ENCODE results near the gene MGRN1.
A peak's percentile ranks its signal among the peaks of the same experiment; 100 is the strongest.

Gene MGRN1

GRCh38 chr16:4604401-4604800 lies 20.2 kb upstream of the MGRN1 start:
- Histone ChIP-seq H3K36me3 (ENCODE audit: control insufficient read depth, insufficient read depth, low read length) (peaks cover 9% of the 10 kb centered on the region; the same call in 1 of the 2 replicates), H3K27ac (ENCODE audit: low read length) (no peak overlapping the region), H3K27me3 (ENCODE audit: control insufficient read depth, insufficient read depth, low read length) (no peaks in the 10 kb centered on the region), H3K4me1 (ENCODE audit: control insufficient read depth, insufficient read depth, low read length) (peaks cover 6% of the 10 kb centered on the region), H3K9me3 (ENCODE audit: control insufficient read depth, insufficient read depth, low read length) (no peaks in the 10 kb centered on the region), H3K4me3 (ENCODE audit: low read length) (no peak overlapping the region)
- WGBS (ENCODE audit: insufficient coverage, insufficient read length): no CpG with 5 or more reads among the region's 15 CpGs
- DNase-seq (ENCODE audit: low read depth, low spot score): no peak

GRCh38 chr16:4606354-4606753 lies 18.3 kb upstream of the MGRN1 start:
- DNase-seq (ENCODE audit: low read depth, low spot score): no peak
- peaks cover 9% of the 10 kb centered on the region; the same call in 1 of the 2 replicates for H3K36me3 ChIP-seq (ENCODE audit: control insufficient read depth, insufficient read depth, low read length)
- no peaks in the 10 kb centered on the region for H3K9me3 ChIP-seq (ENCODE audit: control insufficient read depth, insufficient read depth, low read length)
- peaks cover 8% of the 10 kb centered on the region for H3K4me1 ChIP-seq (ENCODE audit: control insufficient read depth, insufficient read depth, low read length)
- no peak overlapping the region for H3K4me3 ChIP-seq (ENCODE audit: low read length)
- H3K27me3 ChIP-seq (ENCODE audit: control insufficient read depth, insufficient read depth, low read length): no peaks in the 10 kb centered on the region
- no peak overlapping the region for H3K27ac ChIP-seq (ENCODE audit: low read length)
- no CpG with 5 or more reads among the region's 9 CpGs for WGBS (ENCODE audit: insufficient coverage, insufficient read length)

- H3K4me3 ChIP-seq (ENCODE audit: low read length): no peak overlapping the region
- H3K9me3 ChIP-seq (ENCODE audit: control insufficient read depth, insufficient read depth, low read length): no peaks in the 10 kb centered on the region
- DNase-seq (ENCODE audit: low read depth, low spot score): no peak
- WGBS (ENCODE audit: insufficient coverage, insufficient read length): no CpG with 5 or more reads among the region's 22 CpGs
- H3K27ac ChIP-seq (ENCODE audit: low read length): no peak overlapping the region
- no peaks in the 10 kb centered on the region for H3K27me3 ChIP-seq (ENCODE audit: control insufficient read depth, insufficient read depth, low read length)
- peaks cover 6% of the 10 kb centered on the region for H3K4me1 ChIP-seq (ENCODE audit: control insufficient read depth, insufficient read depth, low read length)
- peaks cover 9% of the 10 kb centered on the region; the same call in 1 of the 2 replicates for H3K36me3 ChIP-seq (ENCODE audit: control insufficient read depth, insufficient read depth, low read length)
Observed at GRCh38 chr16:4607841-4608703, 16.6 kb upstream of the MGRN1 start.

- WGBS (ENCODE audit: insufficient coverage, insufficient read length): no CpG with 5 or more reads among the region's 8 CpGs
- H3K4me1 ChIP-seq (ENCODE audit: control insufficient read depth, insufficient read depth, low read length): peaks cover 10% of the 10 kb centered on the region
- peaks cover 9% of the 10 kb centered on the region; the same call in 1 of the 2 replicates for H3K36me3 ChIP-seq (ENCODE audit: control insufficient read depth, insufficient read depth, low read length)
- no peaks in the 10 kb centered on the region for H3K9me3 ChIP-seq (ENCODE audit: control insufficient read depth, insufficient read depth, low read length)
- H3K27ac ChIP-seq (ENCODE audit: low read length): no peak overlapping the region
- H3K27me3 ChIP-seq (ENCODE audit: control insufficient read depth, insufficient read depth, low read length): no peaks in the 10 kb centered on the region
- DNase-seq (ENCODE audit: low read depth, low spot score): no peak
- H3K4me3 ChIP-seq (ENCODE audit: low read length): no peak overlapping the region
Observed at GRCh38 chr16:4608704-4608980, 16.0 kb upstream of the MGRN1 start.

- Histone ChIP-seq H3K27me3 (ENCODE audit: control insufficient read depth, insufficient read depth, low read length) (no peaks in the 10 kb centered on the region), H3K4me1 (ENCODE audit: control insufficient read depth, insufficient read depth, low read length) (peaks cover 12% of the 10 kb centered on the region), H3K36me3 (ENCODE audit: control insufficient read depth, insufficient read depth, low read length) (peaks cover 9% of the 10 kb centered on the region; the same call in 1 of the 2 replicates), H3K27ac (ENCODE audit: low read length) (no peak overlapping the region), H3K9me3 (ENCODE audit: control insufficient read depth, insufficient read depth, low read length) (no peaks in the 10 kb centered on the region), H3K4me3 (ENCODE audit: low read length) (no peak overlapping the region)
- no peak for DNase-seq (ENCODE audit: low read depth, low spot score)
- WGBS (ENCODE audit: insufficient coverage, insufficient read length): no CpG with 5 or more reads among the region's 45 CpGs
Observed at GRCh38 chr16:4609200-4610010, 15.2 kb upstream of the MGRN1 start.

GRCh38 chr16:4610011-4611005 lies 14.3 kb upstream of the MGRN1 start:
- Histone ChIP-seq H3K36me3 (ENCODE audit: control insufficient read depth, insufficient read depth, low read length) (peaks cover 9% of the 10 kb centered on the region; the same call in 1 of the 2 replicates), H3K27ac (ENCODE audit: low read length) (no peak overlapping the region), H3K27me3 (ENCODE audit: control insufficient read depth, insufficient read depth, low read length) (no peaks in the 10 kb centered on the region), H3K4me1 (ENCODE audit: control insufficient read depth, insufficient read depth, low read length) (peaks cover 12% of the 10 kb centered on the region), H3K9me3 (ENCODE audit: control insufficient read depth, insufficient read depth, low read length) (no peaks in the 10 kb centered on the region), H3K4me3 (ENCODE audit: low read length) (no peak overlapping the region)
- no CpG with 5 or more reads among the region's 32 CpGs for WGBS (ENCODE audit: insufficient coverage, insufficient read length)
- DNase-seq (ENCODE audit: low read depth, low spot score): no peak

GRCh38 chr16:4611337-4612021 lies 13.1 kb upstream of the MGRN1 start:
- Histone ChIP-seq H3K27me3 (ENCODE audit: control insufficient read depth, insufficient read depth, low read length) (no peaks in the 10 kb centered on the region), H3K4me3 (ENCODE audit: low read length) (no peak overlapping the region), H3K36me3 (ENCODE audit: control insufficient read depth, insufficient read depth, low read length) (peaks cover 9% of the 10 kb centered on the region; the same call in 1 of the 2 replicates), H3K4me1 (ENCODE audit: control insufficient read depth, insufficient read depth, low read length) (peaks cover 12% of the 10 kb centered on the region), H3K9me3 (ENCODE audit: control insufficient read depth, insufficient read depth, low read length) (no peaks in the 10 kb centered on the region), H3K27ac (ENCODE audit: low read length) (no peak overlapping the region)
- WGBS (ENCODE audit: insufficient coverage, insufficient read length): no CpG with 5 or more reads among the region's 22 CpGs
- DNase-seq (ENCODE audit: low read depth, low spot score): no peak

- Histone ChIP-seq H3K9me3 (ENCODE audit: control insufficient read depth, insufficient read depth, low read length) (no peaks in the 10 kb centered on the region), H3K27me3 (ENCODE audit: control insufficient read depth, insufficient read depth, low read length) (no peaks in the 10 kb centered on the region), H3K4me1 (ENCODE audit: control insufficient read depth, insufficient read depth, low read length) (peaks cover 12% of the 10 kb centered on the region), H3K4me3 (ENCODE audit: low read length) (no peak overlapping the region), H3K27ac (ENCODE audit: low read length) (no peak overlapping the region), H3K36me3 (ENCODE audit: control insufficient read depth, insufficient read depth, low read length) (peaks cover 9% of the 10 kb centered on the region; the same call in 1 of the 2 replicates)
- WGBS (ENCODE audit: insufficient coverage, insufficient read length): no CpG with 5 or more reads among the region's 7 CpGs
- DNase-seq (ENCODE audit: low read depth, low spot score): no peak
Observed at GRCh38 chr16:4612474-4612931, 12.1 kb upstream of the MGRN1 start.

- no CpG with 5 or more reads among the region's 14 CpGs for WGBS (ENCODE audit: insufficient coverage, insufficient read length)
- no peak for DNase-seq (ENCODE audit: low read depth, low spot score)
- peaks cover 12% of the 10 kb centered on the region for H3K4me1 ChIP-seq (ENCODE audit: control insufficient read depth, insufficient read depth, low read length)
- H3K27ac ChIP-seq (ENCODE audit: low read length): no peak overlapping the region
- peaks cover 9% of the 10 kb centered on the region; the same call in 1 of the 2 replicates for H3K36me3 ChIP-seq (ENCODE audit: control insufficient read depth, insufficient read depth, low read length)
- H3K27me3 ChIP-seq (ENCODE audit: control insufficient read depth, insufficient read depth, low read length): no peaks in the 10 kb centered on the region
- peak overlapping the region; percentile 84; the same call in 1 of the 2 replicates for H3K4me3 ChIP-seq (ENCODE audit: low read length)
- H3K9me3 ChIP-seq (ENCODE audit: control insufficient read depth, insufficient read depth, low read length): no peaks in the 10 kb centered on the region
Observed at GRCh38 chr16:4612977-4613635, 11.5 kb upstream of the MGRN1 start.
